A549 (cell line): ENCODE measurements around the gene SMAD9.
"Not testable (repeated sequence)": the region's sequence is repeated elsewhere in the genome, so short reads cannot be mapped to it uniquely, and the experiment has no call there.

ENCODE experiments used
- EP300 ChIP-seq, 2 experiments: fragments of >200 bp; sonication (Bioruptor Twin); formaldehyde crosslinking; IDR thresholded peaks; 2 replicates in 1 of 2; 3 replicates in 1 of 2; pipeline ENCODE4 v1.6.1; 2016 to 2017
- POLR2A ChIP-seq: IDR thresholded peaks from 2 replicates; pipeline ENCODE4 v1.6.1; 2012; ENCODE audit warnings: mild to moderate bottlenecking, low read length
- RAD21 ChIP-seq, 2 experiments: fragments of >200 bp in 1 of 2; sonication (Bioruptor Twin) in 1 of 2; formaldehyde crosslinking in 1 of 2; IDR thresholded peaks in 1 of 2; conservative IDR thresholded peaks in 1 of 2; 2 replicates in 1 of 2; 3 replicates in 1 of 2; pipeline ENCODE4 v1.6.1; 2012 to 2018; ENCODE audit warnings: inconsistent platforms in 1 of 2
- SMC3 ChIP-seq: fragments of >200 bp; sonication (Bioruptor Twin); formaldehyde crosslinking; IDR thresholded peaks from 3 replicates; pipeline ENCODE4 v1.6.1; 2018; ENCODE audit warnings: inconsistent platforms
- TF ChIP-seq, protein P1 (sequence below): fragments of 200-600 bp; sonication (generic); IDR thresholded peaks from 2 replicates; pipeline ENCODE4 v1.6.1; 2016; ENCODE audit warnings: antibody characterized with exemption, mild to moderate bottlenecking, moderate library complexity
- TF ChIP-seq, protein P2 (sequence below): fragments of >200 bp; sonication (Bioruptor Twin); formaldehyde crosslinking; IDR thresholded peaks from 3 replicates; pipeline ENCODE4 v1.5.1; 2016

DNA sequence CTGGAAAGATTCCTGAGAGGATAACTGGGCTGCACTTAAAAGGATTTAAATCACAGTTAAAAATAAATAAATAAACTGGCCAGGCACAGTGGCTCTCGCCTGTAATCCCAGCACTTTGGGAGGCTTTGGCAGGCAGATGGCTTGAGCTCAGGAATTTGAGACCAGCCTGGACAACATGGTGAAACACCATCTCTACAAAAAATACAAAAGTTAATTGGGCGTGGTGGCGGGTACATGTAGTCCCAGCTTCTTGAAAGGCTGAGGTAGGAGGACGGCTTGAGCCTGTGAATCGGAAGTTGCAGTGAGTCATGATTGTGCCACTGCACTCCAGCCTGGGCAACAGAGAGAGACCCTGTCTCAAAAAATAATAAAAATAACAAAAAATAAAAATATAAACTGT is 36.6 kb downstream of the SMAD9 start:
- TF ChIP-seq EP300 (IDR thresholded peaks at IDR 0.05); RAD21 (conservative IDR thresholded peaks at IDR 0.05 in 1 of 2, IDR thresholded peaks at IDR 0.05 in 1 of 2); SMC3; POLR2A: not testable (repeated sequence)
- TF ChIP-seq, protein P1, sequence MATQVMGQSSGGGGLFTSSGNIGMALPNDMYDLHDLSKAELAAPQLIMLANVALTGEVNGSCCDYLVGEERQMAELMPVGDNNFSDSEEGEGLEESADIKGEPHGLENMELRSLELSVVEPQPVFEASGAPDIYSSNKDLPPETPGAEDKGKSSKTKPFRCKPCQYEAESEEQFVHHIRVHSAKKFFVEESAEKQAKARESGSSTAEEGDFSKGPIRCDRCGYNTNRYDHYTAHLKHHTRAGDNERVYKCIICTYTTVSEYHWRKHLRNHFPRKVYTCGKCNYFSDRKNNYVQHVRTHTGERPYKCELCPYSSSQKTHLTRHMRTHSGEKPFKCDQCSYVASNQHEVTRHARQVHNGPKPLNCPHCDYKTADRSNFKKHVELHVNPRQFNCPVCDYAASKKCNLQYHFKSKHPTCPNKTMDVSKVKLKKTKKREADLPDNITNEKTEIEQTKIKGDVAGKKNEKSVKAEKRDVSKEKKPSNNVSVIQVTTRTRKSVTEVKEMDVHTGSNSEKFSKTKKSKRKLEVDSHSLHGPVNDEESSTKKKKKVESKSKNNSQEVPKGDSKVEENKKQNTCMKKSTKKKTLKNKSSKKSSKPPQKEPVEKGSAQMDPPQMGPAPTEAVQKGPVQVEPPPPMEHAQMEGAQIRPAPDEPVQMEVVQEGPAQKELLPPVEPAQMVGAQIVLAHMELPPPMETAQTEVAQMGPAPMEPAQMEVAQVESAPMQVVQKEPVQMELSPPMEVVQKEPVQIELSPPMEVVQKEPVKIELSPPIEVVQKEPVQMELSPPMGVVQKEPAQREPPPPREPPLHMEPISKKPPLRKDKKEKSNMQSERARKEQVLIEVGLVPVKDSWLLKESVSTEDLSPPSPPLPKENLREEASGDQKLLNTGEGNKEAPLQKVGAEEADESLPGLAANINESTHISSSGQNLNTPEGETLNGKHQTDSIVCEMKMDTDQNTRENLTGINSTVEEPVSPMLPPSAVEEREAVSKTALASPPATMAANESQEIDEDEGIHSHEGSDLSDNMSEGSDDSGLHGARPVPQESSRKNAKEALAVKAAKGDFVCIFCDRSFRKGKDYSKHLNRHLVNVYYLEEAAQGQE: not testable (repeated sequence)
- TF ChIP-seq, protein P2, sequence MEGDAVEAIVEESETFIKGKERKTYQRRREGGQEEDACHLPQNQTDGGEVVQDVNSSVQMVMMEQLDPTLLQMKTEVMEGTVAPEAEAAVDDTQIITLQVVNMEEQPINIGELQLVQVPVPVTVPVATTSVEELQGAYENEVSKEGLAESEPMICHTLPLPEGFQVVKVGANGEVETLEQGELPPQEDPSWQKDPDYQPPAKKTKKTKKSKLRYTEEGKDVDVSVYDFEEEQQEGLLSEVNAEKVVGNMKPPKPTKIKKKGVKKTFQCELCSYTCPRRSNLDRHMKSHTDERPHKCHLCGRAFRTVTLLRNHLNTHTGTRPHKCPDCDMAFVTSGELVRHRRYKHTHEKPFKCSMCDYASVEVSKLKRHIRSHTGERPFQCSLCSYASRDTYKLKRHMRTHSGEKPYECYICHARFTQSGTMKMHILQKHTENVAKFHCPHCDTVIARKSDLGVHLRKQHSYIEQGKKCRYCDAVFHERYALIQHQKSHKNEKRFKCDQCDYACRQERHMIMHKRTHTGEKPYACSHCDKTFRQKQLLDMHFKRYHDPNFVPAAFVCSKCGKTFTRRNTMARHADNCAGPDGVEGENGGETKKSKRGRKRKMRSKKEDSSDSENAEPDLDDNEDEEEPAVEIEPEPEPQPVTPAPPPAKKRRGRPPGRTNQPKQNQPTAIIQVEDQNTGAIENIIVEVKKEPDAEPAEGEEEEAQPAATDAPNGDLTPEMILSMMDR: not testable (repeated sequence)
